Left lung (tissue), 10 donors: ENCODE results near the gene ARNT2. TPM values are rescaled to one million over a fixed set of nuclear protein-coding genes. Genes with fewer than 3 reads are reported as not detected.

Source experiments
- ATAC-seq: fragments of 200-7000 bp; cut with Tn5 transposase; one replicate; pipeline ENCODE4 v1.9.1; 2020; ENCODE audit warnings: moderate library complexity
- DNase-seq, 4 donors: peaks; one replicate each; pipeline ENCODE4 v3.0.0-alpha.2; 2013 to 2020
- H3K27ac ChIP-seq, 2 donors: fragments of 200-600 bp; sonication (generic) in 1 of 2; one replicate each; pipeline versions ENCODE4 v1.5.0 to v1.8.0; 2020 to 2021
- H3K27me3 ChIP-seq, 2 donors: fragments of 200-600 bp; sonication (generic) in 1 of 2; one replicate each; pipeline versions ENCODE4 v1.5.0 to v1.8.0; 2020 to 2021
- H3K36me3 ChIP-seq, 2 donors: fragments of 200-600 bp; sonication (generic) in 1 of 2; one replicate each; pipeline versions ENCODE4 v1.5.0 to v1.8.0; 2020 to 2021
- H3K4me1 ChIP-seq, 2 donors: fragments of 200-600 bp; one replicate each; pipeline ENCODE4 v1.8.0; 2021
- H3K4me3 ChIP-seq, 2 donors: fragments of 200-600 bp; sonication (generic) in 1 of 2; one replicate each; pipeline versions ENCODE4 v1.5.0 to v1.8.0; 2020 to 2021; ENCODE audit warnings: mild to moderate bottlenecking in 1 of 2
- H3K9me3 ChIP-seq, 2 donors: fragments of 200-600 bp; sonication (generic) in 1 of 2; one replicate each; pipeline versions ENCODE4 v1.5.0 to v1.8.0; 2020 to 2021
- CTCF ChIP-seq, 2 donors: fragments of 200-600 bp; sonication (generic) in 1 of 2; IDR thresholded peaks; one replicate each; pipeline versions ENCODE4 v1.5.0 to v1.8.0; 2021; ENCODE audit warnings: antibody characterized with exemption in 2 of 2
- intact Hi-C, 2 donors: fragments of 100-400 bp; cut with DNase I; formaldehyde crosslinking; loops; one replicate each; pipeline versions ENCODE4 v1.11.2 to v1.14.2; 2022
- polyA plus RNA-seq, 6 donors: library from polyadenylated mRNA; unstranded; fragments of 120-200 nt; gene quantifications; one replicate each; pipeline ENCODE4 v1.2.1, GENCODE V29; 2013; ENCODE audit not compliant: insufficient read length in 6 of 6
- total RNA-seq, 2 donors: library from RNA; stranded (reverse); fragmentation: NEBNext Ultra II Directional; extraction: Animal tissue kit (Norgen Biotek cat#: 25700); gene quantifications; one replicate each; pipeline ENCODE4 v1.2.1, GENCODE V29; 2021
- donor health status: DM: no; HTN: yes; CAD: no.
- donor health status: DM: no; HTN: no; CAD: no.

ARNT2 gene
- total and polyA plus RNA-seq, 8 donors = 9.7 to 50.8 (median 33.7) TPM

GRCh38 chr15:80525853-80526252 lies 121.7 kb downstream of the ARNT2 start:
- H3K27ac ChIP-seq = no peak overlapping the region
- no peaks in the 10 kb centered on the region for H3K36me3 ChIP-seq
- intact Hi-C loops = no loop called here
- TF ChIP-seq CTCF (IDR thresholded peaks at IDR 0.05) = no peak
- no peak overlapping the region for H3K4me3 ChIP-seq
- H3K27me3 ChIP-seq = no peaks in the 10 kb centered on the region
- DNase-seq (no peak), ATAC-seq (no peak)
- H3K9me3 ChIP-seq = no peaks in the 10 kb centered on the region
- peaks cover 4 to 5% of the 10 kb centered on the region in 2 donors for H3K4me1 ChIP-seq

DNA sequence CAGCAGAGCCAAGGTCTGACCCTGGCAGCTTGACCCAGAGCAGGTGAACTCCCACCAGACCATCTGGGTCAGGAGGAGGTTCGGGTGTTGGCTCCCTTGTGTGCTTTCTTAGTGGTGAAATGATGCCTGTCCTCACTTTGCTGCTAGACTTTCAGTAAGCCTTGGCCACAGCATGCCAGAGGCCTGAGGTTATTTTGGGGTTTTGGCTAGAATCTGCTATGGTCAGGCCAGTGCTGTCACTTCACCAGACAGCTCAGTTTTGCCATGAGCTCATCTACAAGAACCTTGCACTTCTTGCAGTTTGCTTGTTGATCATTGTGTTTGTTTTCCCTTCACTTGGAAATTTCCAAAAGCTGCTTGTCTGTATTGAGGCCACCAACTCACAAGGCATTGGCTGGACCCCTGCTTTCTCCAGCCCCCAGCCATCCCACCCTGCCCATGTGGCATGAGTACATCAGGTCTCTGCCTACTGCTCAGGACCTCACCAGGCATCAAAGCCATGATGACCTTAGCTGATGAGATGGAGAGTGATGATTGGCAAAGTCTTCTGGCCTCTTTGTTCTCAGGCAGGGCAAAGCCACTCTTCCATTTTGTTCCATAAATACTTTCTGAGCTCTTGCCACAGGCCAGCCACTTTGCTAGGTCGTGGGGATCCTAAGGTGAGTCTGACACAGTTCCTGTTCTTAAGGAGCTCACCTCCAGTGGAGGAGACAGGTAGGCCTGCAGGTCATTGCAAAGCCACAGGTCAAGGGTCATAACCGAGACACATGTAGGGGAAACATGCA lies 122.6 kb downstream of the ARNT2 start:
- DNase-seq = no peak
- Histone ChIP-seq H3K27ac (no peak overlapping the region), H3K9me3 (no peaks in the 10 kb centered on the region), H3K4me3 (no peak overlapping the region), H3K4me1 (peaks cover 10% of the 10 kb centered on the region in 2 donors), H3K36me3 (no peaks in the 10 kb centered on the region), H3K27me3 (no peaks in the 10 kb centered on the region)
- intact Hi-C loops = no loop called here
- no peak for TF ChIP-seq CTCF (IDR thresholded peaks at IDR 0.05)
- ATAC-seq = peak; percentile 51

DNA sequence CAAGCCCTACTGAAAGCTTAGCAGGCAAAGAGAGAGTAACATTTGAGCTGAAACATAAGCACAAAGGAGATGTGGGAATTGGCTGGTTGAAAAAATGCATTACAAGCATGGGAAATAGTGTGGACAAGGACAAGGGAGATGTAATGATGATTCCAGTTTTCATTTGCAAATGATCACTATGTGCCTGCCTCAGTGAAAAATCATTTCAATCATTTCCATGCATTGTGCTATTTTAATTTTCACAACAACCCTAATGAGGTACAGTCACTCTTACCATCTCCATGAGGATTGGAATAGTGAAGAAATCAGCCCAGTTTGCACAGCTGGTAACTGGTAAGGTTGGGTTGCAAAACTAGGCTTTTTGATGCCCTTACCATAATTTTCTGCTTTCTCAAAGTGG lies 123.2 kb downstream of the ARNT2 start:
- DNase-seq (no peak), ATAC-seq (no peak)
- TF ChIP-seq CTCF (IDR thresholded peaks at IDR 0.05) = no peak
- Histone ChIP-seq H3K4me1 (peaks cover 10 to 13% of the 10 kb centered on the region in 2 donors), H3K4me3 (no peak overlapping the region), H3K9me3 (no peaks in the 10 kb centered on the region), H3K36me3 (no peaks in the 10 kb centered on the region), H3K27ac (no peak overlapping the region), H3K27me3 (no peaks in the 10 kb centered on the region)
- intact Hi-C loops = no loop called here

DNA sequence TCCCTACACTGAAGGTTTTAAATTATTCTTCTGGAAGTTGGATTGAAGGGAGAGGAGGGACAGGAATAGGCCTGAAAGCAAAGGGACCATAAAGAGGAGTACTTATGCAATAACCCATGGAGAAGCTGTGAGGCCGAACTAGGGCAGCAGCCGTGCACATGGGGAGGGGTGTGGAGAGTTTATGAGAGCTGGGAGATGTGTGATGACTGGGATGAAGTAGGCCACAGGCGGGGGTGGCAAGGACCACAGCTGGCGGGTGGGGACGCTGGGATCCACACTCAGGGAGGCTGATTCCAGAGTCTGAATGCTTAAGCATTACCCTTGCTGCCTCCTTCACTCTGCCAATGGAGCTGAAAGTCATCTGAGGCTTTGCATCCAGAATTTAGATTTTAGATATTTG lies 123.8 kb downstream of the ARNT2 start:
- H3K27ac ChIP-seq = no peak overlapping the region

More for the DNA sequence above, 123.8 kb downstream of the ARNT2 start:
- ATAC-seq (no peak), DNase-seq (no peak)
- Histone ChIP-seq H3K4me1 (peaks cover 10 to 13% of the 10 kb centered on the region in 2 donors), H3K36me3 (no peaks in the 10 kb centered on the region), H3K27me3 (no peaks in the 10 kb centered on the region), H3K9me3 (no peaks in the 10 kb centered on the region), H3K4me3 (no peak overlapping the region)
- no peak for TF ChIP-seq CTCF (IDR thresholded peaks at IDR 0.05)
- intact Hi-C loops = no loop called here
